HG02759 (cell line): ENCODE measurements around the gene CARD11.

Experiments
- ATAC-seq: cut with Tn5 transposase; IDR thresholded peaks from one replicate; pipeline ENCODE4 v1.9.1; 2021; ENCODE audit warnings: mild to moderate bottlenecking, moderate library complexity; ENCODE audit not compliant: unreplicated experiment

CARD11 gene

DNA sequence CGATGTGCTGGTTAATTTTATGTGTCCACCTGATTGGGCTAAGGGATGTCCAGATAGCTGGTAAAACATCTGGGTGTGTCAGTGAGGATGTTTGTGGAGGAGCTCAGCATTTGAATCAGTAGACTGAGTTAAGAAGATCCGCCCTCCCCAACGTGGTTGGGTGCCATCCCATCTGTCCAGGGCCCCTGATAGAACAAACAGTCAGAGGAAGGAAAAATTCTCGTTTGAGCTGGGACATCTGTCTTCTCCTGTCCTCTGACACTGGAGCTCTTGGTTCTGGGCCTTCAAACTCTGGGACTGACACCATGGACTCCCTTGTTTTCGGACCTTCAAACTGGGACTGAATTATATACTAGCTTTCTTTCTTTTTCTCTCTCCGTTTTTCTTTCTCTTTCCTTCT is 59.6 kb downstream of the CARD11 start:
- ATAC-seq: no peak

DNA sequence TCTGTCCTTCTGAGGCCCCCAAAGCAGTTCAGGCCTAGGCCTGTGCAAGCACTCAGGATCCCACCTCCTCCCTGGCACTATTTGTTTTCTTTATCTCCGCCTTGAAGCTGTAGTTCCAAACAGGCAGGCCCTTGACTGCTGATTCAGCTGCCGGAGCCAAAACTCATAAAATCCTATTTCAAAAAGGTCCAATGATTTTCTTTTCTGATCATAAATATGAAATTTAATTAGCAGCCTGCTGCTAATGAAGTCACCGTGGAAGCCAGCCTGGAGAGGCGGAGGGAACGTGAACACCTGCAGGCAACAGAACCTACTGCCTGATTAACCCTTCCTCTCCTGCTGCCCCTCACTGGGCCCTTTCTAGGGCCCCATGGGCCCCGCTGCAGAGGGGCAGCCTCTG is 60.1 kb downstream of the CARD11 start:
- no peak for ATAC-seq

- ATAC-seq: no peak
Measured at GRCh38 chr7:2982831-2983230, 60.8 kb downstream of the CARD11 start.

DNA sequence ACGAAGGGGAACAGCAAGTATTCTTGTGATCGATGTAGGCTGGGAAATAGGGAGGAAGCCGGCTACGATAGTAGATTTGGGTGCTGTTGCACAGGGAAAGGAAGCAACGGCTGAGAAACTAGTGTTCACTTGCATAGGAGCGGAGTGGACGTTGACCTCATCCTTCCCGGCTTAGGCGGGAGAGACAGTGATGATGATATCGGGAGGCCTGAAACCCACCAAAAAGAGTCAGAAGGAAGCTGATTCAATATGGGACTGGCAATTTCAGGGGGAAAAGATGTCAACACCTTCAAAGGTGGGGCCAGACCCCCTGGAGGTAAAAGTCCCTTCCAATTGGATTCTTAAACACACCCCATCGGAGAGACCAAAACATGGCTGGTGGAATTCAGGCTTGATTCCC is 61.3 kb downstream of the CARD11 start:
- no peak for ATAC-seq

DNA sequence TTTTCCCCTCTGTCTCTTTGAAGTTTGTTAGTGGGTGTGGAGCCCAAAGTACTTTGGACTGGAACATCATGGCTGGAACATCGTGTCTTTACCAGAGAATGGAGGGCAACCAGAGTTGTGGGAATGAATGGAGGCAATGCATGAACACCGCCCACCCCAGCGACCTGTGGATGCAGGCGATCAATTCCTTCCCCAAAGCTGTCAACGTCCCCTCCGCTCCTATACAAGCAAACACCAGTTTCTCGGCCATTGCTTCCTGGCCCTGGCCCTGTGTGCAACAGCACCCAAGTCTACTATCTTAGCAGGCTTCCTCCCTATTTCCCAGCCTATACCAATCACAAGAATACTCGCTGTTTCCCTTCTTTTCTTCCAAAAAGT is 62.6 kb downstream of the CARD11 start:
- ATAC-seq: no peak

- no peak for ATAC-seq
Measured at GRCh38 chr7:2980401-2981102, 63.1 kb downstream of the CARD11 start.

GRCh38 chr7:2979951-2980350 is 63.7 kb downstream of the CARD11 start:
- no peak for ATAC-seq

DNA sequence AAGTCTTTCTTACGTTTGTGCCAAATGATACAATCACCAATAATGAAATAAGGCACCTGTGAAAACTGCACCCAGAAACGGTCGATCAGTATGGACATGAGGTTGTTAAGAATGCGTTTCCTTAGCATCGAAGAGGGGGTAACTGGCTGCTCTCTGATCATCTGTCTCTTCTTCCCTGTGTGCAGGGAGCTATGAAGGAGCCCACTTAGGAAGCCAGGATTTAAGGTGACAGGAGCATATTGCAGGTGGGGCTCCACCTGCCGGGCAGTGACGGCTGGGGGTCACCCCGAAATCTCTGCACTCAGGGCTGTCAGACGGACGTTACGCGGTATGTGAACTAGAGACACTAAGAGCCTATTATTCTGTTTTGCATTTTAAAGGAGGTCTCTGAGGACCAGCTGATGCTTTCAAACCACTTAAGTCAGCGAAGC is 64.5 kb downstream of the CARD11 start:
- ATAC-seq: no peak

DNA sequence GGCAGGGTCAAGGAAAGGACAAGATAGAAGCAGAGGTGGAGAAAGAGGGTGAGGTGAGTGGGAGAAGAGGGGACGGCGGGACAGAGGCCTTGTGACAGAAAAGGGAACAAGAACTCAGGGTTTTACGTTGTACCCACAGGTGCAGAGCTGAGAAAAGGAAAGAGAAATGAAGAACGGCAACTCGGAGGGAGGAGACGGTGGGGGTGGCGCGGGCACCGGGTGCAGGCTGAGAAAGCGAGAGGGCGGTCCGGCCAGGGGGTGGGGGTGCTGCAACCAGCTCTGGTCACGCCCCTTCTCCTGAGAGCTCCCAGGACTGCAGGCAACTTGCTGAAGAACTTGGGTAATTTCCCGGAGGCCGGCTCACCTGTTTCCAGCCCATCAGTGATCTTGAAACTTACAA is 65.3 kb downstream of the CARD11 start:
- ATAC-seq: peak; percentile 85

DNA sequence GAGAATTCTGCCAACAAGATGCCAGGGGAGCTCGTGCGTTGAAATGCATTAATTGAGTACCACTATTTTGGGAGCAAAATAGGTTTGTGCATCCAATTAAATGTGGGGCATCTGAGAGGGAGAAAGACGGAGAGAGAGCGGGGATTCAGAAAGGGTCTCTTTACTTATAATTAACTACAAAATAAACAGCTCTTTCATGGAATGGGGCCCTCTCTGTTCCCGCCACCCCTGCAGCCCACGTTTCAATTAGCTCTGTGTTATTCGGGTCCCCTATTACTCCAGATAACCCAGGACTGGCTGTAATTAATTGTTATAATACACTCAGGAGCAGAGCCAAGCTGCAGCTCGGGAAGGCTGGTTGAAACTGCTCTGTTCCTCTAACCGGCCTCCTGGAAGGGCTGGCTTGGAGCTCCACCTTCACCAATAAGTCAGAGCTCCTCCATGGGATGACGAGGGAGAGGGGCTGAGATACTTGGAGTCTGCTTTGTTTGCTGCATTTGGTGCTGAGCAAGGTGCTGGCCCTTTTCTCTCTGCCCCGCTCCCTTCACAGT is 67.8 kb downstream of the CARD11 start:
- no peak for ATAC-seq

DNA sequence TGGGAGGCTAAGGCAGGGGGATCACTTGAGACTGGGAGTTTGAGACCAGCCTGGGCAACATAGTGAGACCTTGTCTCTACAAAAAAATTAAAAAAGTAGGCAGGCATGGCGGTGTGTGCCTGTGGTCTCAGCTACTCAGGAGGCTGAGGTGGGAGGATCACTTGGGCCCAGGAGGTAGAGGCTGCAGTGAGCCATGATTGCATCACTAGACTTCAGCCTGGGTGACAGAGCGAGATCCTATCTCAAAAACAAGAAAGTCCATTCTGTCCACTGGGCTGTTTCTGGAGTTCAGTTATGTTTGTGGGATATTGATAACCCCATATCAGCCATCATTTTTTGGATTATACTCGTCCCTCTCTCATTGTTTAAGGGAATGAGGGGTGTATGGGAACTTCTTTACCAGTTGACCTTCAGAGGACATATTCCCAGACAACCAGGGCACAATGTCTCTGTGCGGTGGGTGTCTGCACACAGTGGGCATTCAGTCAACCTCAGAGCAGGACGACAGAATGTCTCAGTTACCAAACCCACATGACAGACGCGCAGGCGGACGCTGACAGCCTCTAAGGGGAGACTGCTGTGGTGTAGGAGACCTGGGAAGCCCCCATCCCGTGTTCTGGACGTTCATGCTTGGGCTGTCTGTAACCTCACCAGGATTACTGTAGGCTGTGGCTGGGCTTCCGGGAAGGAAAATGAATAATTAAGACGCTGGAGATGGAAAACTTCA is 69.4 kb downstream of the CARD11 start:
- no peak for ATAC-seq

DNA sequence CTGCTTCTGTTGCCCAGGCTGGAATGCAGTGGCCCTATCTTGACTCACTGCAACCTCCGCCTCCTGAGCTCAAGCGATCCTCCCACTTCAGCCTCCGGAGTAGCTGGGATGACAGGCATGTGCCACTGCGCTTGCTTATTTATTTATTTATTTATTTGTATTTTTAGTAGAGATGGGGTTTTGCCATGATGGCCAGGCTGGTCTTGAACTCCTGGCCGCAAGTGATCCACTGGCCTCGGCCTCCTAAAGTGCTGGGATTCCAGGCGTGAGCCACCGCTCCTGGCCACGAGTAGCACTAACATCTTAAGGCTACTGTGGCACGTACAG is 70.9 kb downstream of the CARD11 start:
- no peak for ATAC-seq

GRCh38 chr7:2971914-2972834 is 71.5 kb downstream of the CARD11 start:
- ATAC-seq: peak; percentile 76

DNA sequence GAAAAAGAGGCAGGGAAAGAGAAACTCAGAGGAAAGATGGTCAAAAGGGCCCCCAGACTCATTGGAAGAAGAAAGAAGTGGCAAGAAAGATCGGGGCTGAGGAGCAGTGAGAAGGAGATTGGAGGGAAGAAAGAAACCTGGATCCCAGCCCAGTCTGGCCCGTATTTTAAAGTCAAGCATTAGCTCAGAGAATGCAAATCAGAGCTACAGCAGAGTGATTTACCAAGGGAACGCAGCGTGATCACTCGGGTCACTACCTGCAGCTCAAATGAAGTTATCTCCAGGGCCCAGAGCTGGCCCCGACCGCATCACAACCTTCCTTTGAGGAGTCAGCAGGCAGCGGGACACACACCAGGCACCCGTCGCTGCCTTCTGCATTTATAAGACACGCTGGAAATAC is 72.8 kb downstream of the CARD11 start:
- ATAC-seq: no peak

DNA sequence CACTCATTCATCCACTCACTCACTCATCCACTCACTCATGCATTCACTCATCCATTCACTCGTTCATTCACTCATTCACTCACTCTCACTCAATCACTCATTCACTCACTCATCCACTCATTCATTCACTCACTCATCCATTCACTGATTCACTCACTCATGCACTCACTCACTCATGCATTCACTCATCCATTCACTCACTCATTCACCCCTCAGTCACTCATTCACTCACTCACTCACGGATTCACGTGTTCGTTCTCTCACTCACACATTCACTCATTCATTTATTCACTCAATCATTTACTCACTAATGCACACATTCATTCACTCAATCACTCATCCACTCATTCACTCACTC is 73.4 kb downstream of the CARD11 start:
- ATAC-seq: no peak

GRCh38 chr7:2969398-2970306 is 74.0 kb downstream of the CARD11 start:
- ATAC-seq: no peak

GRCh38 chr7:2968616-2969397 is 74.9 kb downstream of the CARD11 start:
- ATAC-seq: no peak

DNA sequence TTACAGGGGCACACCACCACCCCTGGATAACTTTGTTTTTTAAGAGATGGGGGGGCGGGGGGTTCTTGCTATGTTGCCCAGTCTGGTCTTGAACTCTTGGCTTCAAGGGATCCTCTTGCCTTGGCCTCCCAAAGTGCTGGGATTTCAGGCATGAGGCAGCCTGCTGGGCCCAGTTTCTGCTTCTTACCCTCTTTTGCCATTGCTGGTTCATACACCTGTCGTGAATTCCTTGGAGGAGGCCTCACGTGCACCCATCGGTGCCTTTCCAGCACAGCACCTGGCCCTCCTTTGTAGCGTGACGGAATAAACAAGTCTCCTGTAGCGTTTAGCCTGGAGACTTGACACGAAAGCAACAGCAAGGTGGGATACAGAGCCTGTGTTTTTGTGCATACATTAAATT is 75.5 kb downstream of the CARD11 start:
- no peak for ATAC-seq

DNA sequence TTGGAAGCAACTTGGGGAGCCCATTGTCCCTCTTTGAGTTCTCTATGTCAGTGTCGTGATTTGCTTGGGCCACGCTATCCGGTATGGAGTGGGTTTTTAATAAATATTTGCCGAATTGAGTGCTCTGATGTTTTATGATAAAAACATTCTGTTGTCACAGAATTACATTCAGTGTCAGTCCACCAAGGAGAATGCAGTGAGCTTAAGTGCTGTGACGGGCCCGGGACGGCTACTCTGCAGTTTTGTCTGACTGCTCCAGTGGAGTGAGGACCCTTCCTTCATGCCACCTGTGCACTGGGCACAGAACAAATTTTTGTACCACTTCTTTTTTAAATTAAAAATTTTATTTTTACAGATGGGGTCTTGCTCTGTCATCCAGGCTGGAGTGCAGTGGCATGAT is 76.0 kb downstream of the CARD11 start:
- ATAC-seq: no peak

GRCh38 chr7:2967253-2967652 is 76.4 kb downstream of the CARD11 start:
- no peak for ATAC-seq
